ENCODE data around the gene EEF2K.

Gene EEF2K

DNA sequence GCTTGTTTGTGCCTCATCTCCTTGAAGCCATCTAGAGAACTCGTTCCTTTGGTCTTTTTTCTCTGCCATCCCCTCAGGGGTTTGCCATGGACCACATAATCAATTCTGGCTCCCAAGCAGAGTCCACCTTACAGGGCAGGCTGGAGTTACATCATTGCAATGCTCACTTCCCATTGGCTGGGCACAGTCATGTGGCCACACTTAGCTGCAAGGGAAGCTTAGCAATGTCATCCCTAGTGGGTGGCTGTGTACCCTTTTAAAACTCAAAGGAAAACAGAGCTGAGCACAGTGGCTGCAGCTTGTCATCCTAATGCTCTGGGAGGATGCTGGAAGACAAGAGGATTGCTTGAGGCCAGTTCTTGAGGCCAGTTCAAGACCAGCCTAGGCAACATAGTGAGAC lies 49.3 kb downstream of the EEF2K start:
- no peak for DNase-seq

DNA sequence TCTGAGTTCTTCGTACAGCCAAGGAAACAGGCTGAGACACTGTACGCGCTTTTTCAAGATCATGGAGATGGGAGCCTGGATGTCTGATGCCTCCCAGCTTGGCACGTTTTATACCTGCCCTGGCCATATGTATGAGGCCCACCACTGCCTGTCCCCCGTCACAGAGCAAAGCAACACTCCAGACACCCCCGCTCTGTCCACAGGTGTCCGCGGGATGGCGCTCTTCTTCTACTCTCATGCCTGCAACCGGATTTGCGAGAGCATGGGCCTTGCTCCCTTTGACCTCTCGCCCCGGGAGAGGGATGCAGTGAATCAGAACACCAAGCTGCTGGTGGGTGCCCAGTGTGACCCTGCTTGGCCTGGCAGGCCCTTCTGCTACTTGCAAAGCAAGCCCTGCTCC lies 51.4 kb downstream of the EEF2K start:
- DNase-seq: no peak

DNA sequence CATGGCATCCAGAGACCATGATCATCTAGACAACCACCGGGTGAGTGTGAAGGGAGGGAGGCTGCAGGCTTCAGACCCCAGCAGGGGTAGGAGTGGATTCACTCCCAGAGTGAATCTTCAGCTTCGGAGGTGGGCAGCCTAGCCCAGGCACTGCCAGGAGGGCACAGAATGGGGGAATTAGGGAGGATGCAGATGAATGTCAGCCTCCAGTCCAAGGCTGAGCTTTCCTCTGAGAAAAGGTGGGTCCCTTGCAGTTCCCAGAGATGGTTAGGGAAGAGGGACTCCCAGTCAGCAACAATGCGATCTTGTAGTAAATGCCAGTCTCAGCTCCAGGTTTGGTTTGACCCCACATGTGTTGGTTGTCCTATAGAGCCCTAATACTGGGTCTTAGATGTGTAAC lies 54.4 kb downstream of the EEF2K start:
- no peak for DNase-seq

DNA sequence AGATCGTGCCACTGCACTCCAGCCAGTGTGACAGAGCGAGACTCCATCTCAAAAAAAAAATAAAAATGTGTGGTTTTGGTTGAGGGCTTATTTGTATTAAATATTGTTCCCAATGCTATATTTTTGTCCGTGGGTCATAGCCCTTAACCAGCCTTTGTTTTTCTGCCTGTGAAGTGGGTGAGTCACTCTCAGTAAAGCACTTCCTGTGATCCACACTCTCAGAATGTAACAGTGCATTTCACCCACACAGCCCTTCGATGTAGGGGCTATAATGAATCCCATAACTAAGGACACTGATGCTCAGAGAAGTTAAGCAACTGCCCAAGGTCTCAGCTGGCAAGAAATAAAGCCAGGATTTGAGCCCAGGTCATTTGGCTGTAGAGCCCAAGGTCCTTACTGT lies 56.4 kb downstream of the EEF2K start:
- no peak for DNase-seq

DNA sequence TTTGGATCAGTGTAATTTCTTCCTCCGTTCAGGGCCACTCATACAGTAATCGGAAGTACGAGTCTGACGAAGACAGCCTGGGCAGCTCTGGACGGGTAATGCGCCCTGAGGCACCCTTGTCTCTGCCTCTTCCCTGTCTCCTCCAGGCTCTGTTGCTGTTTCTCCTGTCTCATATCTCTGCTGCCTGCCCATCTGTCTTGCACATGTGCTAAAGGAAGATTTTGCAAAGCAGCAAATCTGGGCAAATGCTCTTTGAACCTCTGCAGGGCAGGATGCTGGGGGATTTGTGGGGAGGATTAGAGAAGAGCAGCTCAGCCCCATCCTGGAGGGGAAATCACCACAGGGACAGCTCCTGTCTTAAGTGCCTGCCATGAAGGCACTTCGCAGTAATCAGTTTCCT lies 58.7 kb downstream of the EEF2K start:
- no peak for DNase-seq

DNA sequence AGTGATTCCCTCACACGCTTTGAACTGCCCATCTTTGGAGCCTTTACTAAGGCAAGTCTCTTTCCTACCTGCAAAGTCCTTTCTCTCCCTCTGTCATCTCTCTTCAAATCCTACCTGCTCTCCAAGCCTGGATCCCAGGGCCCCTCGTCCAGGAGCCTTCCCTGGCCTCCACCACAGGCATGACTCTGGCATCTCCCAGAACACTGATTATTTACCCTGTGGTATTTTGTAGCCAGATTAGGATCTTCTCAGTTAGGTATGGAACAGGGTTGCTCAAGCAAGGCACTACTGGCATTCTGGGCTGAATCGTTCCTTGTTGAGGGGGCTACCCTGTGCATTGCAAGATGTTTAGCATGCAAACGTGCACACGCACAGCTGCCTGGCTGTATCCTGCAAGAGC lies 59.3 kb downstream of the EEF2K start:
- no peak for DNase-seq

DNA sequence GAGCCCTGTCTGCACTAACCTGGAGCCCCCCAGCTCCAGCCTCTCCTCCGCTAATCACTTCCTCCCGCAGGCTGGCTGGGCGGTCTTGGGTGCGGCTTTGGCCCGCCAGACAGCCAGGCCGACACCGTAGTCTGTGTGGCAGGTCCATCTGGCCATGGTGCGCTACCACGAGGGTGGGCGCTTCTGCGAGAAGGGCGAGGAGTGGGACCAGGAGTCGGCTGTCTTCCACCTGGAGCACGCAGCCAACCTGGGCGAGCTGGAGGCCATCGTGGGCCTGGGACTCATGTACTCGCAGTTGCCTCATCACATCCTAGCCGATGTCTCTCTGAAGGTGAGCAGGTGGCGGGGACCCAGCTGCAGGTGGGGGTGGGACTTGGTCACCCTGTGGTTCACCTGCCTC lies 60.5 kb downstream of the EEF2K start:
- no peak for DNase-seq

DNA sequence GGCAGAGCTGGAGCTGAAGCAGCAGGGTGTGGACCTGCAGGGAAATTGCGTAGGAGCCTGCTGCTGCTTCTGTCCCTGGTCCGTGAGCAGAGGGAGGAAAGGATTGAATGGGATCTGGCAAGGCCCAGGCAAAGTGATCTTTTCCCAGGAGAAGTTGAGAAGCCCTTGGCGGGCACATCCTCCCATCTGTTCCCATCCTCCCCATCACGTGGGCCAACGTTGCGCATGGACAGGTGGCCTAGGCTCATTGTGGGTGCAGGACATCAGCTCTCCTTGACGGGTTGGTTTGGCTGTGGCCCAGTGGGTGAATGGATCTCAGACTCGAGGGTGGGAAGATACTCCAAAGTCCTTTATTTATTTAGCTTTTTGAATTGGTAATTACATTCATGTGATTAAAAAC lies 61.7 kb downstream of the EEF2K start:
- DNase-seq: no peak

DNA sequence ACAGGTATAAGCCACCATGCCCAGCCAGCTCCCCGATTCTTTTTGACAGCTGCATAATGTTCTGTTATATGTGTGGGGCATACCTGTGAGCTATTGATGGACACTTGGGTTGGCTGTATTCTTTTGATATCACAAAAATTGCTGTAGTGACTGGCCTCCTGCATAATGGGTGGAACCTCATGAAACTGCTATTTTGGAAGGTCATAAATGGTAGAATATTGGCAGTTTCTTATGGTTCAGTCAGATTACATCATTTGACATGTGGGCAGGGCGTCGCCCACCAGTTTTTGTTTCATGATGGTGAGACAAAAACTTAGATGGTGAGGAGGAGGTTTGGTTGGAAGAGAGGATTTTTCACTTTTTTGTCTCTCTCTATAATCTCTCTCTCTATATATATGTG lies 64.4 kb downstream of the EEF2K start:
- DNase-seq: no peak

DNA sequence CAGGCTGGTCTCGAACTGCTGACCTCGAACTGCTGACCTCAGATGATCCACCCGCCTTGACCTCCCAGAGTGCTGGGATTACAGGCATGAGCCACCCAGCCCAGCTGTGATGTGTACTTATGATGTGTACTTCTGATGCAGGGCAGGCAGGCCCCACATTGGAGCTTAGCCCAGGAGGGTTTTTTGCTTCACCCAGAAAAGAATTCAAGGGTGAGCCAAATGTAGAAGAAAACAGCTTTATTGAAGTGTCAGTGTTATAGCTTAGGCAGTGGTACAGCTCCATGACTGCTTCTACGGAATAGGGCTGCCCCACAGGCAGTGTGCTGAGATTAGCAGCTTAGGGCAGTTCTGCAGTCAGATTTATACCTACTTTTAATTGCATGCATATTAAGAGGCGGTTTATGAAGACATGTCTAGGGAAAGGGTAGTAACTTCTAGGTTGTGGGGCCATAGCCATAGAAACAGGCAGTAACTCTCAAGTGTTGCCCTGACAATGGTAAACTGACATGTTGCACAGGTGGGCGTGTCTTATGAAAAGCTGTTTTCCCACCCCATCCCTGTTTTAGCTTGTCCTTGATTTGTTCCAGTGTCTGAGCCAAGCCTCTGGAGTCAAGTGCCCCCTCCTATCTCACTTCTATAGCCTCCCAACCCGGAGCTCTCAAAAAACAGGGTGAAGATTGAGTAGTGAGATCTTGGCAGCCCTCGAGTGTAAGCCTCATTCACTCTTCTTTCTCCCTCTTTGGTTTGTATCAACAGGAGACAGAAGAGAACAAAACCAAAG lies 67.0 kb downstream of the EEF2K start:
- DNase-seq: no peak

DNA sequence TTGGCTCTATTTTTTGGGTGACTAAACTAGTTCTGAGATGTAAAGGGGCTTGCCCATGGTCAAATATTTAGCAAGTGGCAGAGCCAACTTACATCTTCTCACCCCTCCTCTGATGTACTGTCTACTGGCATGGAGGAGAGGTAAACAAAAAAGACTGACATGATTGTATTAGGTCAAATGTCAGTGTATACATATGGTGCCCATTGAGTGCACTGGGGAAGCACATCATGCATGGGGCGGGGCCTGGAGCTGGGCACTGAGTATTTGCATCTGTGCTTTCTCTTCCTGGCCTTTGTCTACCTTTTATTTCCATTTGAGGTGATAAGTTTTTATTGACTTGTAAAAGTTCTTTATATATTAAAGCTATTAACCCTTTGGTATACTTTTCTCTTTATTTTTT lies 68.8 kb downstream of the EEF2K start:
- DNase-seq: no peak

DNA sequence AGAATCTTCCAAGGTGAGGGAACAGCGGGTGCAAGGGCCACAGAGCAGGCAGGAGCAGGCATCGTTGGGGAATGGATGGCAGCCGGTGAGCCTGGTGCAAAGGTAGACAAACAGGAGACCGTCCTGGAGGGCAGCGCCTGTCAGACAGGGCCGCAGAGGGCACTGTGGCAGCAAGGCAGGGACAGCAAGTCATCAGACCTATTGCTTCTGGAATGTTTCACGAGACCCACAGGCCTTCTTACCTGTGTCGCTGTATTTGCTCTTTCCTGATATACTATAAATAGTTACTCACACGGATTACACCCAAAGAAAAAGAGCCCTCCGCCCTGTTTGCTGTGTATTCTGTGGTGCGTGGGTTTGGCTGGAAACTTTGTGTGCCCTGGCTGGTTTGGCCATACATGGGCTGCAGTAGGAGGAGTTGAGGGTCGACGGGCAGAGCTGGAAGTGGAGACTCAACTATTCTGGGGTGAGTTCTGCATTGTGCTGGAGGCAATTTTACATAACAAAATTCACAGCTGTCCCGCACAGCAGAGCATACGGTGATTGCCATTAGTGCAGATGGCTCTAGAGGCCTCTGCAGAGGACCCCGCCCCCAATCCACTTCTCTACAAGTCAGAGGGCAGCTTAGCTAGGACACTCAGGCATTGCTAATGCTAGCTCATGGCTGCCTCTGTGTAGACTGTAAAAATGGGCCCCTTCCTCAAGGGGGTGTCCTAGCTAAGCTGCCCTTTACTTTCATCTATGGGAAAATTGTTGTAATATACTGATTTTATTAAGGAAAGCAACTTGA lies 72.6 kb downstream of the EEF2K start:
- DNase-seq: no peak

DNA sequence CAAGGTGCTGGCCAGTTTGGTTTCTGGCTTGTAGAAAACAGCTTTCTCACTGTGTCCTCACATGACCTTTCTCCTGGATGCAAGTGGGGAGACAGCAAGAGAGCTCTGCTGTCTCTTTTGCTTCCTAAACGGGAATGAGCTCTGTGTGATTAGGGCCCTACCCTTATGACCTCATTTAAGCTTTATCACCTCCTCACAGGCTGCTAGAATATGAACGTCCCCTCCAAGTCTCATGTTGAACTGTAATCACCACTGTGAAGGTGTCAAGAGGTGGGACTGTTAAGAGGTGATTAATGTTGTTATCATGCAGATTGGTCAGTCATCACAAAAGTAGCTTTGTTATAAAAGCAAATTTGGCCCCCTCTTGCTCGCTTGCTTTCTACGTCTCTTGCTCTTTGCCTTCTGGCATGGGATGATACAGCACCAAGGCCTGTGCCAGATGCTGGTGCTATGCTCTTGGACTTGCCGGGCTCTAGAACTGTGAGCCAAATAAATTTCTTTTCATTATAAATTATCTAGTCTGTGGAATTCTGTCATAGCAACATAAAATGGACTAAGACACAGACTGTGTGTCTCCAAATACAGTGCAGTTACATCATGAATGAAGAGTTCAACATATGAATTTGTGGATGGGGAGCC lies 76.3 kb downstream of the EEF2K start:
- DNase-seq: no peak

DNA sequence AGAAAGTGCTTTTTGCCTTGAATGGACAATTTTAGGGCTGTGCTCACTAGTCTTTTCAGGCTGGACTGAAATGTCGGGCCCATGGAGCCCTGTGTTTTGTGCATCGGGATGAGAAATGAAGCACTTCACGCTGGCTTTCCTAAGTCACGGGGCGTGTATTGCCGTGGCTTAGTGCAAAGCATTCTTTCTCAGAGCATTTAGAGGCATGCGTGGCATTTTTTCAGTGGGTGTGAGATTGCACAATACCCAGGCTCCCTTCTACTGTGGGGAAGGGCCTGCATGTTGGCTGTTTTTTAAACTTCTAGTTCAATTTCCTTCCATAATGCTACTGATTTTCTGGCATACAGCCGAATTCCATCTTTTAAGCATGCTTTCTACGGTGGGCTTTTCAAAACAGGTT lies 78.6 kb downstream of the EEF2K start:
- no peak for DNase-seq

DNA sequence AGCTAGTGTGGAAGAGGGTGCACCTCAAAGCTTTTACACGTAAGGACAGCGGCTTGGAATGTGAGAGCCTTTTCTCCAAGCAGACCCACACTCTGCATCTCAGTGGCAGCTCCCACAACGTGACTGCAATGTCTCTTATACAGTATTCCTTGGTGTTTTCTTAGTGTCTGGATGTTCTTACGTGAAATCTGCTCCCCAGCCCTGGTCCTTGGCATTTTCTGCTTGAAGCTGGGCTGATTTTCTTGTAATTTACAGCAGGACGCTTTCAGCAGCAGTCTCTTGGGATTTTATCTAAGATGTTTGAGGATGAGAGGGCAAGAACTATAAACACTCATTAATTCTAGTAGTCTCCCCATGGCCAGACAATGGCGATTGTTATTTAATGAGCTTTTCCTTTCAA lies 79.0 kb downstream of the EEF2K start:
- DNase-seq: no peak

DNA sequence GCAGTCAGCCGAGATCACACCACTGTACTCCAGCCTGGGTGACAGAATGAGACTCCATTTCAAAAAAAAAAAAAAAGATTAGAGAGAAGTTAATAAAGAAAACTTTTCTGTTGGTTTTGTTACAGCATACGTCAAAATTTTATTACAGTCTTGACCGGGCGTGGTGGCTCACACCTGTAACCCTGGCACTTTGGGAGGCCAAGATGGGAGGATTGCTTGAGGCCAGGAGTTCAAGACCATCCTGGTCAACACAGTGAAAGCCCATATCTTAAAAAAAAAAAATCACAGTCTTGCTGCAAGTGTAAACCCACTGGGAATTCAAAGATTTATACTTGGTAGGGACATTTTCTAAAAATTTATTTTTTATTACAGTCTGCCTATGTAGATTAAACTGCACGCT lies 84.9 kb downstream of the EEF2K start:
- DNase-seq: no peak

DNA sequence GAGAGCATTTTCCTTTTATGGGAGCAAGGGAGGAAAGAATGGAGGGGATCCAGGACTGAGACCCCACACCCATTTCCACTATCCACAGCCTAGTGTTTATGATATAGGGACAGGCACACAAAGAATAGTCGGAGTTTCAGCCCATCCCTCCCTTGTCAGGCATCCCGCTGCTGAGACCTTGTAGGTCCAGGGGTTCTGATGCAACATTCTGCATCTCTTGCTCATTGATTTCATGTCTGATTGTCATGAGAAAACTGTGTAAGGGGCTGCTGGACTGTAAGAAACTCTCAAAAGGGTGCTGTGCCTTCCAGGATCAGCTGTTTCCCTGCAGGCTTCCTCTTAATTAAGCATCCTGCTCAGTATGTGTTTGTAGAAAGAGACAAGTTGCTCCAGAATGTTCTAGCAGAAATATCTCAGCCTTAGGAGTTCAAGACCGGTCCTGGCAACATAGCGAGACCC lies 85.8 kb downstream of the EEF2K start:
- no peak for DNase-seq

DNA sequence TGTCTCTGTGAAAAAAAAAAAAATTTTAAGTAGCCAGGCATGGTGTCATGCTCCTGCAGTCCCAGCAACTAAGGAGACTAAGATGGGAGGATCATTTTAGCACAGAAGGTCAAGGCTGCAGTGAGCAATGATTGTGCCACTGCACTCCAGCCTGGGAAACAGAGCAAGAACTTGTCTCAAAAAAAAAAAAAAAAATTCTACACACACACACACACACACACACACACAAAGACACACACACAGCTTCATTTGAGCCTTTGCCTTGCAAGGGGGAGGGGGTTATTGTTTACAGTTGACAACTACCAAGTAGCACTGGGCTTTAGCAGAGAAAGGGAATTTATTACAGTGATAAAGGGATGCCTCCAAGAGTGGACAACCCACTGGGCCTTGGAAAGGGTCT lies 86.2 kb downstream of the EEF2K start:
- DNase-seq: no peak

DNA sequence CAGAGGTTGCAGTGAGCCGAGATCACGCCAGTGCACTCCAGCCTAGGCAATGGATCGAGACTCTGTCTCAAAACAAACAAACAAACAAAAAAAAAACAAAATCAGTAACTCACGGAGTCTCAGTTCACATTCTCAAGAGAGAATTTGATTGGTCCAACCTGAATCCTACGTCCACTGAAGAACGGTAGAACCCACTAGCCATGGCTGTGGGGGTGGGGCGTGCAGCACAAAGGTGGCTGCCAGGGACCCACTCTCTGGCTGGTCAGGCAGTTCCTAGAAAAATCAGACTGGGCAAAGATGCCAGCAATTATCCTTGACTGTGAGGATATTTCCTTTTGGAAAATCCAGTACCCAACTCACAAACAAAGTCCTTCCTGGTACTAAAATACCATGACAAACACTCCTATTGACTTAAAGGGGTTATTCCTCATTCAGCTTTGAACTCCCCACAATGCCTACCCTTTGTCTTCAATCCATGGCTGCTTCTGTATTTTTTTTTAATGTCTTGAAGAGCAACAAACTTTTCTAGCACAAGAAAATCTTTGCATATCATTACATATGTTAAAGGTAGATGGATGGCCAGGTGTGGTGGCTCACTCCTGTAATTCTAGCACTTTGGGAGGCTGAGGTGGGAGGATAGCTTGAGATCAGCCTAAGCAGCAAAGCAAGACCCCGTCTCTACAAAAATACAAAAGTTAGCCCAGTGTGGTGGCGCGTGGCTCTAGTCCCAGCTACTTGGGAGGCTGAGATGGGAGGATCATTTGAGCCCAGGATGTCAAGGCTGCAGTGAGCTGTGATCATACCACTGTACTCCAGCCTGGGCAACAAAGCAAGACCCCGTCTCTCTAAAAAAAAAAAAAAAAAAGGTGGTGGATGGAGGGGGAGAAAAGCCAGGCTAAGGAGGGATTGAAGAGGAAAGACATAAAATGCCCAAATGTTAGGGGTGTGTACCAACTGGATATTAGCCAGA lies 87.3 kb downstream of the EEF2K start:
- no peak for DNase-seq

DNA sequence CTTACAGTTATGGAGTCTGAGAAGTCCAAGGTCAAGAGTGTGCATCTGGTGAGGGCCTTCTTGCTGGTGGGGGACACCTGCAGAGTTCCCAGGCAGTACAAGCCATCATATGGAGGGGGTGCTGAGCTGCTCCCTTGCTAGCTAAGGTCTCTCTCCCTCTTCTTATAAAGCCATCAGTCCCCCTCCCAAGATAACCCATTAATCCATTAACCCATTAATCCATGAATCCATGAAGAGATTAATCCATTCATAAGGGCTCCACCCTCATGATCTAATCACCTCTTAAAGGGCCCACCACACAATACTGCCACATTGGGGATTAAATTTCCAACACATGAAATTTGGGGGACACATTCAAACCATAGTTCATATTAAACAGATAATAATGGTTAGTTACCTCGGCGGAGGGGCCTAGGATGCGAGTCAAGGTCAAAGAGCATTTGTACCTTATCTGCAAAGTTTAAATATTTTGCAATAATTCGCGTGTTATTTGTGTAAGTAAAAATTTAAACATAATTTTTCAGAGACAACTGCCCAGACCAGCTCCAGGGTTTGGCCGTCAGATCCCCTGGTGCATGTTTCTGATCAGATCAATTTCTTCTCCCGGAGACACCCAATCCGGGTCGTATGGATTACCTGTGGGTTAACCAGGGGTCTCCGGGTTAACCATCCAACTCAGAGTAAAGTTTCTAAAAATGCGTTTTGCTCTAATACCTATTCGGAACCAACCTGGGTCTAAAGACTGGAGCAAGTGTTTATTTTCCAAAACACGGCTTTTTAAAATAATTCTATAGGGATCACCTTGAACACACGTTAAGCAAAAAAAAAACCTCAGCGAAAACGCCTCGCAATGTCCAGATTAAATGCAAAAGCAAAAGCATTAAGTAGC lies 90.4 kb downstream of the EEF2K start:
- DNase-seq: no peak

DNA sequence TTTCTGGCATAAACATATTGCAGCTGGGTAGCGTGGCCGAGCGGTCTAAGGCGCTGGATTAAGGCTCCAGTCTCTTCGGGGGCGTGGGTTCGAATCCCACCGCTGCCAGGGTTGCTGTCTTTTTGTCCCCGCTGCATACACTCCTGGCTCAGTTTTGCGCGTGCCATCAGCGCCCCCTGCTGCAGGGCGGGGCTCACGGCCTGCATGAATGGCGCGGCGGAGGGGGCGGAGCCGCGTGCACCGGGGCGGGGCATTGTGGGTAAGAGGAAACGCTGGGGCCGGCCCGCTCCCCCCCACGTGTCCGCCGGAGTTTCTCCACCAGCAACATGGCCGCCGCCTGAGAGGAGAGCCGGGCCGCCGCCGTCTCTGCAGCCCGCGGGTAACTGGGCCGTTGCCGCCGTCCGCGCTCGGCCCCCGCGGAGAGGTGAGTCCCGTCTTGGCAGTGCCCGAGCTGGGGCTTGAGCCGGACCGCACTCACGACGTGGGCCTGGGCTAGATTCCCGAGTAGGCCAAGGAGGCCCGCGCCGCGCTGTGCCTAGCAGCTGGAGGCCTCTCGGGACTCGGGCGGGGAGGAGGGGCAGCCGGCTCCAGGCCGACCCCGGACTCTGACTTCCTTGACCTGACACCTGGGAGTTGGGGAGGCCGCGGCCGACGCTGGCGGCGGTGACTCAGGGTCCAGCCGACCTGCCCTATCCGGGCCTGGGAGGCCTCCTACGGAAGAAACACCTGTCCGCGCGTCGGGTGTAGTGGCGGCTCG lies 91.2 kb downstream of the EEF2K start, which contains the start of gene POLR3E:
POLR3E (plus strand) TSS at position 296 of the 757 bp plus-strand sequence. CDS start 5,560 bp downstream, outside the sequence.
- peak; percentile 62 to 69 for DNase-seq
